Measurements from ENCODE around the gene FBXW4.
"Not testable (repeated sequence)": the region's sequence is repeated elsewhere in the genome, so short reads cannot be mapped to it uniquely, and the experiment has no call there.

DNA sequence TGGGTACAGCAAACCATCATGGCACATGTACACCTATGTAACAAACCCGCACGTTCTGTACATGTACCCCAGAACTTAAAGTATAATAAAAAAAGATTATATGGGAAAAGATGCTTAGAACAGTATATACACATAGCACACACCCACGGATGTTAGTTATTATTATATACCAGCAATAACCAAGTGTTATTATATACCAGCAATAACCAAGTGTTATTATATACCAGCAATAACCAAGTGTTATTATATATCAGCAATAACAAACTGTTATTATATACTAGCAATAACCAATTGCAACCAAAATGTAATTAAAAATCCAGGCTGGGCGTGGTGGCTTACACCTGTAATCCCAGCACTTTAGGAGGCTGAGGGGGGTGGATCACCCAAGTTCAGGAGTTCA, 61.5 kb downstream of the FBXW4 start:
- not testable (repeated sequence) for TF ChIP-seq EZH2 (IDR thresholded peaks at IDR 0.05; ENCODE audit: low read length, missing control alignments)
- TF ChIP-seq, protein P1, sequence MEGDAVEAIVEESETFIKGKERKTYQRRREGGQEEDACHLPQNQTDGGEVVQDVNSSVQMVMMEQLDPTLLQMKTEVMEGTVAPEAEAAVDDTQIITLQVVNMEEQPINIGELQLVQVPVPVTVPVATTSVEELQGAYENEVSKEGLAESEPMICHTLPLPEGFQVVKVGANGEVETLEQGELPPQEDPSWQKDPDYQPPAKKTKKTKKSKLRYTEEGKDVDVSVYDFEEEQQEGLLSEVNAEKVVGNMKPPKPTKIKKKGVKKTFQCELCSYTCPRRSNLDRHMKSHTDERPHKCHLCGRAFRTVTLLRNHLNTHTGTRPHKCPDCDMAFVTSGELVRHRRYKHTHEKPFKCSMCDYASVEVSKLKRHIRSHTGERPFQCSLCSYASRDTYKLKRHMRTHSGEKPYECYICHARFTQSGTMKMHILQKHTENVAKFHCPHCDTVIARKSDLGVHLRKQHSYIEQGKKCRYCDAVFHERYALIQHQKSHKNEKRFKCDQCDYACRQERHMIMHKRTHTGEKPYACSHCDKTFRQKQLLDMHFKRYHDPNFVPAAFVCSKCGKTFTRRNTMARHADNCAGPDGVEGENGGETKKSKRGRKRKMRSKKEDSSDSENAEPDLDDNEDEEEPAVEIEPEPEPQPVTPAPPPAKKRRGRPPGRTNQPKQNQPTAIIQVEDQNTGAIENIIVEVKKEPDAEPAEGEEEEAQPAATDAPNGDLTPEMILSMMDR (conservative IDR thresholded peaks at IDR 0.05 in 1 of 2, IDR thresholded peaks at IDR 0.05 in 1 of 2; ENCODE audit: low read depth in 1 of 2, low read length in 2 of 2), result not testable (repeated sequence)
